RKO (cell line): Measurements from ENCODE around the gene VPS13C.
A peak's percentile ranks its signal among the peaks of the same experiment; 100 is the strongest.
"Not testable (repeated sequence)": the region's sequence is repeated elsewhere in the genome, so short reads cannot be mapped to it uniquely, and the experiment has no call there.

ENCODE experiments used
- DNase-seq: peaks from one replicate; pipeline ENCODE4 v3.0.0-alpha.2; 2016; ENCODE audit warnings: low spot score

Gene VPS13C

GRCh38 chr15:62075595-62076277, 15.5 kb upstream of the VPS13C start:
- no peak for DNase-seq

GRCh38 chr15:62071711-62072308, 11.6 kb upstream of the VPS13C start:
- DNase-seq, result peak; percentile 57

- no peak for DNase-seq
Measured at GRCh38 chr15:62069551-62069950, 9.3 kb upstream of the VPS13C start.

GRCh38 chr15:62068810-62069167, 8.5 kb upstream of the VPS13C start:
- DNase-seq, result peak; percentile 32

- DNase-seq, result no peak
Measured at GRCh38 chr15:62068071-62068809, 8.0 kb upstream of the VPS13C start.

- DNase-seq, result no peak
Measured at GRCh38 chr15:62067448-62068044, 7.3 kb upstream of the VPS13C start.

GRCh38 chr15:62066663-62067447, 6.6 kb upstream of the VPS13C start, which contains the start of gene C2CD4A:
C2CD4A (plus strand) TSS chr15:62066977; CDS start chr15:62067614, 637 bp downstream.
- DNase-seq, result peak; percentile 20

- DNase-seq, result peak; percentile 12
Measured at GRCh38 chr15:62063825-62064635, 3.8 kb upstream of the VPS13C start.

GRCh38 chr15:62060896-62061280, 641 bp upstream of the VPS13C start:
- DNase-seq, result no peak

GRCh38 chr15:62059816-62060112, 483 bp downstream of the VPS13C start:
- DNase-seq, result peak; percentile 65

GRCh38 chr15:62059108-62059815, 985 bp downstream of the VPS13C start:
- peak; percentile 58 for DNase-seq

- no peak for DNase-seq
Measured at GRCh38 chr15:62058327-62059028, 1.8 kb downstream of the VPS13C start.

GRCh38 chr15:62057341-62057980, 2.8 kb downstream of the VPS13C start:
- no peak for DNase-seq

- no peak for DNase-seq
Measured at GRCh38 chr15:62054979-62055378, 5.3 kb downstream of the VPS13C start.

- DNase-seq, result no peak
Measured at GRCh38 chr15:62053439-62054085, 6.7 kb downstream of the VPS13C start.

- DNase-seq, result no peak
Measured at GRCh38 chr15:62052713-62053112, 7.5 kb downstream of the VPS13C start.

- DNase-seq, result no peak
Measured at GRCh38 chr15:62051166-62051565, 9.1 kb downstream of the VPS13C start.

- DNase-seq, result no peak
Measured at GRCh38 chr15:62050115-62050514, 10.1 kb downstream of the VPS13C start.

- DNase-seq, result not testable (repeated sequence)
Measured at GRCh38 chr15:62048254-62048653, 12.0 kb downstream of the VPS13C start.
